ENCODE measurements around the gene PALLD. TPM values are rescaled to one million over a fixed set of nuclear protein-coding genes. Genes with fewer than 3 reads are reported as not detected.

The PALLD gene
- total RNA-seq, 1 experiment from 2014 or later, result 6.5 TPM

GRCh38 chr4:168648494-168648893 lies 151.6 kb downstream of the PALLD start:
- DNase-seq (ENCODE audit: low read depth, low spot score) (no peak), ATAC-seq (no peak)
- Histone ChIP-seq H3K9me3 (ENCODE audit: control insufficient read depth, insufficient read depth, low read depth, low read length) (no peaks in the 10 kb centered on the region), H3K27ac (ENCODE audit: low read length) (no peak overlapping the region), H3K4me1 (ENCODE audit: control insufficient read depth, insufficient read depth, low read length) (no peaks in the 10 kb centered on the region), H3K4me3 (ENCODE audit: low read depth in 2 of 2, low read length in 2 of 2) (no peak overlapping the region), H3K27me3 (ENCODE audit: control insufficient read depth, insufficient read depth, low read length) (no peaks in the 10 kb centered on the region), H3K36me3 (ENCODE audit: control insufficient read depth, insufficient read depth, low read length) (no peaks in the 10 kb centered on the region)
- intact Hi-C loops (cut with micrococcal nuclease; ENCODE audit: unreplicated experiment) (no loop called here), in situ Hi-C loops (cut with HindIII; ENCODE audit: low pct_unique_long_range_greater_than_20kb, low sequenced_read_pairs) (no loop called here)
- POLR2A ChIA-PET, result no interaction called here
- TF ChIP-seq SIN3A (IDR thresholded peaks at IDR 0.05; ENCODE audit: borderline replicate concordance, insufficient read depth, low read depth, low read length) (no peak), TCF7L2 (IDR thresholded peaks at IDR 0.05; ENCODE audit: low read depth, low read length) (no peak), POLR2AphosphoS5 (IDR thresholded peaks at IDR 0.05; ENCODE audit: low read depth, low read length) (no peak)
- TF ChIP-seq, protein P1, sequence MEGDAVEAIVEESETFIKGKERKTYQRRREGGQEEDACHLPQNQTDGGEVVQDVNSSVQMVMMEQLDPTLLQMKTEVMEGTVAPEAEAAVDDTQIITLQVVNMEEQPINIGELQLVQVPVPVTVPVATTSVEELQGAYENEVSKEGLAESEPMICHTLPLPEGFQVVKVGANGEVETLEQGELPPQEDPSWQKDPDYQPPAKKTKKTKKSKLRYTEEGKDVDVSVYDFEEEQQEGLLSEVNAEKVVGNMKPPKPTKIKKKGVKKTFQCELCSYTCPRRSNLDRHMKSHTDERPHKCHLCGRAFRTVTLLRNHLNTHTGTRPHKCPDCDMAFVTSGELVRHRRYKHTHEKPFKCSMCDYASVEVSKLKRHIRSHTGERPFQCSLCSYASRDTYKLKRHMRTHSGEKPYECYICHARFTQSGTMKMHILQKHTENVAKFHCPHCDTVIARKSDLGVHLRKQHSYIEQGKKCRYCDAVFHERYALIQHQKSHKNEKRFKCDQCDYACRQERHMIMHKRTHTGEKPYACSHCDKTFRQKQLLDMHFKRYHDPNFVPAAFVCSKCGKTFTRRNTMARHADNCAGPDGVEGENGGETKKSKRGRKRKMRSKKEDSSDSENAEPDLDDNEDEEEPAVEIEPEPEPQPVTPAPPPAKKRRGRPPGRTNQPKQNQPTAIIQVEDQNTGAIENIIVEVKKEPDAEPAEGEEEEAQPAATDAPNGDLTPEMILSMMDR (IDR thresholded peaks at IDR 0.05), result no peak
- TF ChIP-seq, protein P2, sequence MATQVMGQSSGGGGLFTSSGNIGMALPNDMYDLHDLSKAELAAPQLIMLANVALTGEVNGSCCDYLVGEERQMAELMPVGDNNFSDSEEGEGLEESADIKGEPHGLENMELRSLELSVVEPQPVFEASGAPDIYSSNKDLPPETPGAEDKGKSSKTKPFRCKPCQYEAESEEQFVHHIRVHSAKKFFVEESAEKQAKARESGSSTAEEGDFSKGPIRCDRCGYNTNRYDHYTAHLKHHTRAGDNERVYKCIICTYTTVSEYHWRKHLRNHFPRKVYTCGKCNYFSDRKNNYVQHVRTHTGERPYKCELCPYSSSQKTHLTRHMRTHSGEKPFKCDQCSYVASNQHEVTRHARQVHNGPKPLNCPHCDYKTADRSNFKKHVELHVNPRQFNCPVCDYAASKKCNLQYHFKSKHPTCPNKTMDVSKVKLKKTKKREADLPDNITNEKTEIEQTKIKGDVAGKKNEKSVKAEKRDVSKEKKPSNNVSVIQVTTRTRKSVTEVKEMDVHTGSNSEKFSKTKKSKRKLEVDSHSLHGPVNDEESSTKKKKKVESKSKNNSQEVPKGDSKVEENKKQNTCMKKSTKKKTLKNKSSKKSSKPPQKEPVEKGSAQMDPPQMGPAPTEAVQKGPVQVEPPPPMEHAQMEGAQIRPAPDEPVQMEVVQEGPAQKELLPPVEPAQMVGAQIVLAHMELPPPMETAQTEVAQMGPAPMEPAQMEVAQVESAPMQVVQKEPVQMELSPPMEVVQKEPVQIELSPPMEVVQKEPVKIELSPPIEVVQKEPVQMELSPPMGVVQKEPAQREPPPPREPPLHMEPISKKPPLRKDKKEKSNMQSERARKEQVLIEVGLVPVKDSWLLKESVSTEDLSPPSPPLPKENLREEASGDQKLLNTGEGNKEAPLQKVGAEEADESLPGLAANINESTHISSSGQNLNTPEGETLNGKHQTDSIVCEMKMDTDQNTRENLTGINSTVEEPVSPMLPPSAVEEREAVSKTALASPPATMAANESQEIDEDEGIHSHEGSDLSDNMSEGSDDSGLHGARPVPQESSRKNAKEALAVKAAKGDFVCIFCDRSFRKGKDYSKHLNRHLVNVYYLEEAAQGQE (IDR thresholded peaks at IDR 0.05; ENCODE audit: insufficient read depth in 1 of 2, low read depth in 2 of 2, low read length in 1 of 2), result no peak
- CTCF ChIA-PET, result no interaction called here
- no TSS peak for BruUV-seq (replicated peaks)

DNA sequence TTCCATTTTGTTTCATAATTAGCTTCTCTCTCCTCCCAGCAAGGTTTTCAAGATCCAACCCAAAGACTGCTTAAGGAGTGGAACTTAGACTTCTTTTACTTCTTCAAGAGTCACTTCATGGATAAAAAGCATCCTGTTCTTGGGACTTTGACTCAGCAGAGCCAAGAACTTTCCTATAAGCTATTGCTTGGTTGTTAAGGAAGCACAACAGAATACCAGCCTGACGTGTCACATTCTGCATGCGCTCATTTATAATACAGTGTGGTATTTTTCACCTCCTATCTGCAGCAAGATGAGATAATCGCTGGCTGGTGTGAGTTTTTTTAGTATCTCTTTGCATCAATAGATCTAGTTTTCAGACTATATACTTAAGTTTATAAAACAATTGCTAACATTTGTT lies 152.1 kb downstream of the PALLD start:
- Histone ChIP-seq H3K4me1 (ENCODE audit: control insufficient read depth, insufficient read depth, low read length) (no peaks in the 10 kb centered on the region), H3K27ac (ENCODE audit: low read length) (no peak overlapping the region), H3K4me3 (ENCODE audit: low read depth in 2 of 2, low read length in 2 of 2) (no peak overlapping the region), H3K9me3 (ENCODE audit: control insufficient read depth, insufficient read depth, low read depth, low read length) (no peaks in the 10 kb centered on the region), H3K27me3 (ENCODE audit: control insufficient read depth, insufficient read depth, low read length) (no peaks in the 10 kb centered on the region), H3K36me3 (ENCODE audit: control insufficient read depth, insufficient read depth, low read length) (no peaks in the 10 kb centered on the region)
- BruUV-seq (replicated peaks), result no TSS peak
- CTCF ChIA-PET, result no interaction called here
- TF ChIP-seq TCF7L2 (IDR thresholded peaks at IDR 0.05; ENCODE audit: low read depth, low read length) (no peak), SIN3A (IDR thresholded peaks at IDR 0.05; ENCODE audit: borderline replicate concordance, insufficient read depth, low read depth, low read length) (no peak), POLR2AphosphoS5 (IDR thresholded peaks at IDR 0.05; ENCODE audit: low read depth, low read length) (no peak)
- TF ChIP-seq, protein P1 (IDR thresholded peaks at IDR 0.05), result no peak
- TF ChIP-seq, protein P2 (IDR thresholded peaks at IDR 0.05; ENCODE audit: insufficient read depth in 1 of 2, low read depth in 2 of 2, low read length in 1 of 2), result no peak
- ATAC-seq, result no peak
- intact Hi-C loops (cut with micrococcal nuclease; ENCODE audit: unreplicated experiment) (no loop called here), in situ Hi-C loops (cut with HindIII; ENCODE audit: low pct_unique_long_range_greater_than_20kb, low sequenced_read_pairs) (no loop called here)
- no peak for DNase-seq (ENCODE audit: low read depth, low spot score)
- POLR2A ChIA-PET, result no interaction called here

Data from Panc1 (cell line).